SK-N-DZ (cell line): ENCODE measurements around the gene VDR.

Source experiments
- DNase-seq: peaks from one replicate; pipeline ENCODE4 v3.0.0-alpha.2; 2015; ENCODE audit warnings: low spot score

VDR gene

DNA sequence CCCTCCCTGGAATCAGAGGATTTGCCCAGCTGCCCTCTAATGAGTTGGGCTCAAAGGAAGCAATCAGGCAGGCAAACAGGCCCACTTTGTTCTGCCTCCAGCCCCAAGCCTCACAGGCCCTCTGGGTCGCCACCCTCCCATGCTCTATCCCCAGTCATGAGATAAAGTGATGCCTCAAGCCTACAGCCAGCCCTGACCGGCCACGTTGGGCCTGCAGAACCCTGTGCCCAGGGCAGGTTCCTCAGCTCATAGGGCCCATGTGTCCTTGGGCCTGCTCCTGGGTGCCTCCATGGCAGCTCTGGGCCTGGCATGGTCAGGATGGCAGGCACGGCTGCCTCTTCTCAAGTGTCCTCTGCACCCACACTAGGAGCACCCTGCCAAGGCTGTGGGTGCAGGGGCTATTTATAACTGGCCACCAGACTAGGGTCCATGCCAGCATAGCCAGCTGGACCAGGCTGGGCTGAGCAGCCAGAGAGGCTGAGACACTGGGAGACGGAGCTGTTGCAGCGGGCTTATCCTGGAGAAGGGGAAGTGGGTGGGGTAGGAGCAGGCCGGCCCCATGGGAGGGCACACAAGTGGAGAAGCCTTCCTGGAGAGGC, 105.3 kb downstream of the VDR start:
- no peak for DNase-seq

GRCh38 chr12:47798382-47798948, 106.3 kb downstream of the VDR start:
- DNase-seq, result no peak

DNA sequence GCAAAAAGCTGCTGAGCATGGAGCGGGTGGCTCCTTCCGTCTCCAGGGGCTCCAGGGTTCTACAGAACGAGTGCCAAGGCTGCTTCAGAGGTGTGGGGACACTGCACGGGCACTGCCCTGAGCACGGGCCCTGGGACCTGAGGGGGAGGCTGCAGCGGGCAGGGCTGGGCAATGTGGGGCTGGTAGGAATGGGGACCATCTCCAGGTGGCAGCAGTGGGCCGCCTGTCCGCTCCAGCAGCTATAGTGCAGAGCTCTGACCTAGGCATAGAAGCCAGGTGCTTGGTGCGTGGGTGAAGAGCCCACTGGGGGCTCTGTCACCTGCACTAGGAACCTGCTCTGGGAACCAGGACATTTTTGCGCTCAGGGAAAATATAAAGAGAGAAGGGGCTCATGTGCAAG, 107.4 kb downstream of the VDR start:
- no peak for DNase-seq

DNA sequence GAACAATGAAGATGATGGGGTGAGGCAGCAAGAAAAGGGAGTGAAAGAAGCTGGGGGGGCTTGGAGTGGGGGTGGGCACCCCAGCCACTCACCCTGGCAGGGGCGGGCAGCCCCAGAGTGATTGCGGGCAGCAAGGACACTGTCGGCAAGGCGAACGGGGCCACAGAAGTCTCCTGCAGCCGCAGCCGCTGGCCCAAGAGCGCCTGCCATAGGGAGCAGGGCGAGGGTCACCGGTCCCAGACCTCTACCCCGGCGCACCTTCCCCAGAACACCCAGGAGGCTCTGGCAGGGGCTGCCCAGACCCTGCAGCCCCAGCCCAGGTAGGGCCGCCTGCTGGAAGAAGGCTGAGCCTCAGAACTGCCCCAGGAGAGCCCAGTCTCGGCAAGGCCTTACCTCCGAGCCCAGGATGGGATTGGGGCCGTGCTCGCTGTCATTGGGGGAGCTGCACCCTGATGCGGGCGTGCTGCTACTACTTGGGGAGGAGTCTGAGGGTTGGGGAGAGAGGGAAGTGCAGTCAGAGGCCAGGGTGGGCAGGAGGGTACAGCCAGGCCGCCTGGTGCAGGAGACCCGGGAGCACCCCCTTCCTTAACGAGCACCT, 108.9 kb downstream of the VDR start:
- DNase-seq, result no peak

DNA sequence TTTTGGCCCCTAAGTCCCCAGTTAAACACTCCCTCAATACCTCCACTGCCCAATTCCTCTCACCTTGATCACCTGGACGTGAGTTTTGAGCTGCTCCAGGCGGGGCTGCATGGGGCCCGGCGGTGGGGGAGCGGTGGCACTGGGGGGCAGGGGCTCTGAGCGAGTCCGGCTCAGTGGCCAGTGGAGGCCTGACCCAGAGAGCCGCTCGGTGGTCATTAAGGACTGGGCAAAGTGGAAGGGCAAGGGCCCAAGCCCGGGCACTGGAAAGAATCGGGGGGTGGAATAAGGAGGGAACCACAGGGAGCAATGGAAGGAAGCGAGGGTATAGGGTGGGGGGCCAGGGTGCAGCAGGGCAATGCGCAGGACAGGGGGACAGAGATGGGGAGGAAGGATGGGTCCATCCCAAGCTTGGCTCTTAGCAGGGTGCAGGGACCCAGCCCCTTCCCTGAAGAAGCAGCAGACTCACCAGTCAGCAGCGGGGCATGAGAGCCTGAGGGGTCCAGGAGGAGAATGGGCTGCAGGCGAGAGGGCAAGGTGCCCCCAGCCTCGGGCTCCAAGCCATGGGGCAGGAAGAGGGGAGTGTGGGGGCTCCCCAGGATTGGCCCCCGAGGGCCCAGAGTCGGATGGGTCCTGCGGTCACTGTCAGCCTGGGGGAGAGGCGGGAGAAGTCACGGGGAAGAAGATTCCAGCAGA, 109.5 kb downstream of the VDR start:
- no peak for DNase-seq

DNA sequence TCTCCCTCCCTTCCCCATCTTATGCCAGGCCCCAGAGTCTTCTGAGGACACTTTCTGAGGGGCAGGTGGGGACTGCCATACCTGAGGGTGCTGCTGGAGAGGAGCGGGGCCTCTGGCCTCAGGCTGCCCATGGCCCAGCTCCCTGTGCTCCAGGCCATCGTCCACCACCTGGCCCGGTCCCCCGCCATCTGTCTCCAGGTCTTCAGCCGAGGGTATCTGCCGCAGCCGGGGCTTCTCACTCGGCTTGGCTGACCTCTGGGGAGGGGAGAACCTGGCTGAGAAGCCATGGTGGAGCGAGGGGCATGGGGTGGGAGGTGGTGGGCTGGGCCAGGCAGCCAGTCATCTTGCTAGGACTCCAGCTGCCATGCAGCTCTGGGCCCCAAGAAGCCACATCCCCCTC, 110.1 kb downstream of the VDR start:
- no peak for DNase-seq

DNA sequence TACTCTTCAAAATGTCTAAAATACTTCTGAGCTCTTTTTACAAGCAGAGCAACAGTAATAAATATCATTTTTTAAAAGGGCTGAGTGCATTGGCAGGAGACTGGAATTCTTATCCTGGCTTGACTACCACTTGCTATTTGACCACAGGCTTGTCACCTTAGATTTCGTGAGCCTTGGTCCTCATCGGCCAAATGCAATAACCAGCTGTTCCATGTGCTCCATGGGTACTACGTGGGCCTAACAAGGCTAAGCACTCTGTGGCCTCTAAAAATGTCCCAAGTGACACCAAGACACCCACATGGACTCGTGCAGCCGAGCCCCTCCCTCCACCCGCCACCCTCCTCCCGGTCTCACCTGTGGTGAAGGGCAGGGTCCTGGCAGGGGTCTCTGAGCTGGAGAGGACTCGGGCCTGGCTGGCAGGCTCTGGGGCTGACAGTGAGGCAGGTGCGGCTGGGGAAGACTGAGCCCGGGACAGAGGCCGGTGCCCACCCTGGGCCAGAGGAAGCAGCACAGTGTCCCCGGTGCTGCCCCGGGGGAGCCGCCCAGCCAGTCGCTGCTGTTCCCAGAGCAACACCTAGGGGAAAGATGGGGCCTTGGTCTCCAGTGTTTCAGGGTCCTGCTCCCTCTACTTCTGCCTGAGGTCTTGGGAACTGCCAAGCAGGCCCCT, 111.6 kb downstream of the VDR start:
- no peak for DNase-seq

DNA sequence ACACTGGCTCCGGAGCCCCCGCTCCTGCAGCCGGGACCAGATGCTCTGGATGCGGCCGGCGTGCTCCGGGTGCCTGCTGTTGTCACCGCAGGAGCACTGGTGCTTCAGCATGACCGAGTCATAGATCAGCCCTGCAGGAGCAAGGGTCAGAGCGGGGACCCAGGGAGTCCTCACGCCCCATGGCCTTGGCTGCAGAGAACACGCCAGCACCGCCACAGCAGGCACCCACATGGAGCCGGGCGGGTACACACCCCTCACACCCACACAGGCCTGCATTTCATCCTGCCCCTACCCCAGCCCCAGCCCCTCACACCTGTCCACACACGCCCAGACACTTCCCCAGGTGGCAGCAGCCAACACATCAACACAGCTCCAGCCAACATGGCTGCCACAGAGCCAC, 112.9 kb downstream of the VDR start:
- DNase-seq, result no peak
